UCSD-AML1 (cell line): ENCODE results near the gene NUP93.
"Not testable (repeated sequence)": the region's sequence is repeated elsewhere in the genome, so short reads cannot be mapped to it uniquely, and the experiment has no call there.

Experiments
- DNase-seq: peaks from one replicate; lab custom pipeline; 2025; ENCODE audit not compliant: unreplicated experiment; lab: John Stamatoyannopoulos, UW

Gene NUP93

DNA sequence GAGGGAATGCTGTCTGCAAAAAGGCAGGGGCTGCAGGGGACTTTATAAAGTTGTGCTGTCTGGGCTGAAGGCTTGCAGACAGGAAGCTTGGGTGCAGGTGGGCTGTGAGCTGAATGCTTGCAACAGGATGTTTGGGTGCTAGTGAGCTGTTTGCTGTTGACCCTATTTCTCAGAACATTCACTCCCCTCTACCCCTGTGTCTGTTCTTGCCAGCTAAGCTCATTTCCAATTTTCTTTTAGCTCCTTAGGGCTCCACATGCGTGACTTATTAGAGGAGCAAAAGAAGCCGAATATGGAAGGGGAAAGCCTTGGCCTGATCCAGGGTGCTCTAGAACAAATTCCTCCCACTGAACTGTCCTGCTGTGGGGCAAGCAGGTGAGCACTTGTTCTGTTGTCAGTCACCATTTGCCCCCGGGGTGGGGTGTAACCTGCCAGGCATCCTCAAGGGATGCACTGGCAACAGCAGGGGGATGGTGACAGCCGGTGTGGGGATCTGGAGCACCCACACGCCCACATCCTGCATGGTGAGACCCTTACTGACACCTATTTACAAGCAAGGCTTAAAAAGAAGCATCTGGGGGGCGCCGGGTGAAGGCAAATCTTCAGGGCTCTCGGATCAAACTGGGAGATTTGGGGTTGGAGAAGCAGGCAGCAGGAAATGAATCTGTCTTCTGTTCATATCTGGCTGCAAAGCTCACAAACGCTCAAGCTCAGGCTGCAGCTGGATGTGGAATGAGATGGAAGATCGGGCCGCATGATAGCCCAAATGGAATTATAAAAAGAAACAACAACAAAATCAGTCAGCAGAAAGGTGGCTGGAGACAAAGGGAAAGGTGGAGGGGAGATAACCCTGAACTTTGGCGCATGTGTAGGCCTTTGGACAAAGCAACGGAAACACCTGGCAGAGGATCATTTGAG is 21.1 kb upstream of the NUP93 start:
- DNase-seq, result no peak

DNA sequence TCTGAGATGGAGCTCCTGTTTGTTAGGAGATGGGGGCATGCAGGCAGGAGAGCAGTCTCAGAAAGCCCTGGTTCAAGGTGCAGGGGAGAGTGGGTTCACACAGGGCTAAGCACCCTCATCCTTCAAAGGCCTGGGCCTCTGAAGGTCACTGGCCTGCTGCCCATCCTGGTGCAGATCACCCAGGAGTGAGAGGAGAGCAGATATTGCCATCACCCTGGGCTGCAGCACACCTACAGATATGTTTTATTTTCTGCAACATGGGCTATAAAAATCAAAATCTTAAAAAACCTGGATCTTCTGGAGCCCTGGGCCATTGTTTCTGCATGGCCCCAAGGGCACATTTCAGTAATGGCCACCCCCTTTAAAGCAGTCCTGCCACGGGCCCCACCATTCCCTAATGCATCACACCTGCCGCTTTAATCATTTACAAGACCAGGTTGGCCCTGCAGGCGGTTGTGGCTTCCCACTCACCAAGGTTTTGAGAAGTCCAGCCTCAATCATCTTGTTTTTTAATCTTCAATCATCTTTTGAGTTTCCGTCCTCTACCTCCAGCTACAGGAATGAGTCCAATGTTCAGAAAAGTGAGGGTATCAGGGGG is 20.4 kb upstream of the NUP93 start:
- DNase-seq, result no peak

DNA sequence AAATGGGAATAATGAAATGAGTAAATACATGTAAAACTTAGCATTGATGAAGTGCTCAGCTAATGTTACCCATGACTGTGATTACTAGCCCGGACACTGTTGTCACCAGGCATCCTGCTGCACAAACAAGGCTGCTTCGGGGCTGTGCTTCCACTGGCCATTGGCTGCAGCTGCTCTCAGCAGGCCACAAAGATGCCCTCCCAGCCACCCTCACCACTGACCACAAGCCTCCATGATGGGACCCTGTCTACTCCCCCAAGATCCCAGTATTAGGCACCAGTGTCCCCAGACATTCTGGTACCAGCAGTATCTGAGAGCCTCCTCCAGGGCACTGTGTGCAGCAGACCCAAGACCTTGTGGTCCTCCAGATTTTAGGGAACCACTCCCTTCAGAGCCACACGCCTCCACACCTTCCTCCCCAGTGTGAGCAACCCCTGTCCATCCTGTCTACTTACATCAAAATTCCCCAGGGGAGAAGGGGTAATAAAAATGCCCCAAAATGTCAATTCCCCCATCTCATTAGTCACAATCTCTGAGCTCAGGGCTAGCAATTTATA is 19.7 kb upstream of the NUP93 start:
- no peak for DNase-seq

DNA sequence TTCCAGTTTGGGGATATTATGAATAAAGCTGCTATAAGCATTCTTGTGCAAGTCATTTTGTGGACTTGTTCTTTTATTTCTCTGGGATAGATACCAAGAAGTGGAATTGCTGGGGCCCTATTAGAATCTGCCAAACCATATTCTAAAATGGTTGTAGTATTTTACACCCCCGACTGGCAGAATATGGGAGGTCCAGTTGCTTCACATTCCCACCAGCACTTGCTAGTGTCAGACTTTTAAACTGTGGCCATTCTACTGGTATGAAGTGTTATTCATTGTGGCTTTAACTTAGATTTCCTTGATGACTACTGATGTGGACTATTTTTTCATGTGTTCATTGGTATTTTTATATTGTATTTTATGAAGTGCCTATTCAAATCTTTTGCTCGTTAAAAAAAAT is 18.1 kb upstream of the NUP93 start:
- no peak for DNase-seq

DNA sequence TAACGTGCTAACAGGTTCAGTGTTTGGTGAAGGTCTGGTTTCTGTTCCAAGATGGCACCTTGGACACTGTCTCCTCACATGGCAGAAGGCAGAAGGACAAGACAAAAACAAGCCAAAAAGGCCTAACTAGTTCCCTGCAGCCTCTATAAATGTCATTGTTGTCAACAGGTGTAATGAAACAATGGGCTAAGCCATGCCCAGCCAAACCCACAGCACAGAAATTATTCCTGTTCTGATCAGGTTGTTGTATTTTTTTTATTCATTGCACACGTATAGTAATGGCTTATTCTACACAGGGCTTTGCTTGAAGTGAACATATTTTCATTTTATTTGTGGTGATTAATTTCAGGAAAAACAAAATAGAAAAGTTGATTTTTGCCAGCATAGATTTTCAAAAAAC is 16.1 kb upstream of the NUP93 start:
- no peak for DNase-seq

DNA sequence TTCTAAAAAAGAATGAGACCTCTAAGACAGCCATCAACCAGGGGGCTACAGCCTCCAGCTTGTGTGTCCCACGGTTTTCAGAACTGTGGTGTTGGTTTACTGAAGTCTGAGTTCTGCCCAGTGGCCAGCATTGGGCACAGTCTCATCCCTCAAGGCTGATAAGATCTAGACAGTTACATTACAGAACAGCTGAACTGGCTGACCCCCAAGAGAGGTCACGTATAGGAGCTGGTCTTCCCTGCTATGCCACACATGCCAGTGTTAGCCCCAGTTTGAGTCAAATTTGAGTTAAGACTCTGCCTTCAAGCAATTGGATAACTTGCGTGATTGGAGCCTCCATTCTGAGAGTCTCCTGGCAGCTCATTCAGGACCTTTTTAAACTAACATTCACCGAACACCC is 14.8 kb upstream of the NUP93 start:
- no peak for DNase-seq

DNA sequence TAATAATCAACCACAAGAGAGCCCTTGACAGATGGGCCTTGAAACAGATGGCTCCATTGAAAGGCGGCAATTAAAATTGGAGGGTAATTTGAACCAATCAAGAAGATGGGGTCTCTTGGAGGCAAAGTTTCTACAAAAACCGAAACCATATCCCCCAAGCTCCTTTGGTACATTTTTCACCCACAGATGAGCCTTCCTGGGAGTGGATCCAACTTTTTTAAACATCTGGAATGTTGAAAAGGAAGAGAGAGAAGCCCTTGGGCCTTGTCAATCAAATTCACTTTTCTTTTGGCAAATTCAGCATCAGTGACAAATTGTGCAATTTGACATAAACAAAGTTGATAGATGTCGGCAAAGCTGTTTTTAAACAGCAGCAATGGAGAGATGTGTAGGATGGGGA is 13.2 kb upstream of the NUP93 start:
- no peak for DNase-seq

DNA sequence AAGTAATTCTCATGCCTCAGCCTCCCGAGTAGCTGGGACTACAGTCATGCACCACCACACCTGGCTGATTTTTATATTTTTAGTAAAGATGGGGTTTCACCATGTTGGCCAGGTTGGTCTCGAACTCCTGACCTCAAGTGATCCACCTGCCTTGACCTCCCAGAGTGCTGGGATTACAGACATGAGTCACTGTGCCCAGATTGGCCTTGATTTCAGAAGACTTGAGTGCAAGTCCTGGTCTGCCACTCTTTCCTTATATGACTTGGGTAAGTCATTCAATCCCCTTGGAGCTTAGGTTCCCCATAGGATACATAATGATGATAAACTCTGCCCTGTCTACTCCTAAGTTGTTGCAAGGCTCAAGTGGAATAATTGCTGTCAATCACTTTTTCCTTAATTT is 12.4 kb upstream of the NUP93 start:
- DNase-seq, result not testable (repeated sequence)

DNA sequence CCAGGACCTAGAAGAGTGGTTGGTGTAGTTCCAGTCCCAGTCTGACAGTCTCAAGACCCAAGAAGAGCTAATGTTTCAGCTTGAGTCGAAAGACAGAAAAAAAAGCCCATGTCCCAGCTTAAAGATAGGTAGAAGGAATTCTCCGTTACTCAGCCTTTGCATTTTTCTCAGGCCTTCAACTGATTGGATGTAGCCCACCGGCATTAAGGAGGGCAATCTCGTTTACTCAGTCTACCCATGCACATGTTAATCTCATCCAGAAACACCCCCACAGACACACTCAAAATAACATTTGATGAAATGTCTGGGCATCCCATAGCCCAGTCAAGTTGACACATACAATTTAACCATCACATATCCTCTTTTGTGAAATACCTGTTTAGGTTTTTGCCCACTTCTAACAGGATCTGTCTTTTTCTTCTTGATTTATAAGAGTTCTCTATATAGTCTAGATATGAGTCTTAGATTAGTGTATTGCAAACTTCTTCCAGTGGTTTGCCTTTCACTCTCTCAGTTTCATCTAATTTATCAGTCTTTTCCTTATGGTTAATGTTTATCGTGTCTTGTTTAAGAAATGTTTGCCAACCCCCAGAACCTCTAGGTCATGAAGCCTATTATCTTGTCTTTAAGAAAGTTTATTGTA is 7.6 kb upstream of the NUP93 start:
- no peak for DNase-seq

DNA sequence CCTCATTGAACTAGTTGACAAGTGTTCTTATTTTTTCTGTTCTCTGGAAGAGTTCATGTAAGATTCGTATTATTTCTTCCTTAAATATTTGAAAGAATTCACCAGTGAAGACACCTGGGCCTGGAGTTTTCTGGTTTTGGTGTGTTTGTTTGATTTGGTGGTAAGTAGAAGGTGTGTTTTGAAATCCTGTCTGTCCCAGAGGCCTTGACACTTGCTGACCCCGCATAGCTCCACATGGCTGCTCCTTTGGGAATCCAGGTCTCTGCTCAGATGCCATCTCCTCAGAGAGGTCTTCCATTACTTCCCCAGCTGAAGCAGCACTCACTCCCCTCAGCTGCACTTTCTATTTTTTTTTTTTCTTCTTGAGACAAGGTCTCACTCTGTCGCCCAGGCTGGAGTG is 5.7 kb upstream of the NUP93 start:
- DNase-seq, result no peak

DNA sequence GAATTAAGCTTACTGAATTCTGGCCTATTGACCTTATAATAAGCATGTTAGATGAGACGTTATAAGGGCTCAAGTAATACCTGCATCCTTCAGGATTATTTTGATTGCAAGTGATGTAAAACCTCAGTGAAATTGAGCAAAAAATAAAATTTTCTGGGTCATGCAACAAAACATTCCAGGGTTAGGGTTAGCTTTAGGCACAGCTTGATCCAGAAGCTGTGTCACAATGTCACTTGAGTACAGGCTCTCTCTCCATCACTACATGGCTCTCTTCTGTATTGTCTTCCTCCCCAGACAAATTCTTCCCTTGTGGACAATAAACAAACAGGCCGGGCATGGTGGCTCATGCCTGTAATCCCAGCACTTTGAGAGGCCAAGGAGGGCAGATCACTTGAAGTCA is 3.6 kb upstream of the NUP93 start:
- no peak for DNase-seq

DNA sequence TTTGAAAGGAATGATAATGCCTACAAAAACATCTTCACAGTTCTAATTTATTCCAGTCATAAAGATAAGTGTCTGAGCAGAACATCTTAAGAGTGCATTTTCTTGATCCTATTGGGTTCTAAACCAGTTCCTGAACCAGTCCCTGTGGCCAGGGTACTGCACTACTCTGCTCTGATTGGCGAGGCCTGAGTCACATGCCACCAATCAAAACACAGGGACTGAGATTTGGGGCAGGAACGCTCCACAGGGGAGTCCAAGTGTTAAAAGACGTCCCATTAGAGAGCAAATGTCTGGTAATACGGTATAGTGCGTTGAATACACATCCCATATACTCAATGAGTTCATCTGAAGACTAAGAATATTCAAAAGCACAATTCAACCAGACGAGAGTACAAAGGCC is 3.0 kb upstream of the NUP93 start:
- DNase-seq, result no peak

DNA sequence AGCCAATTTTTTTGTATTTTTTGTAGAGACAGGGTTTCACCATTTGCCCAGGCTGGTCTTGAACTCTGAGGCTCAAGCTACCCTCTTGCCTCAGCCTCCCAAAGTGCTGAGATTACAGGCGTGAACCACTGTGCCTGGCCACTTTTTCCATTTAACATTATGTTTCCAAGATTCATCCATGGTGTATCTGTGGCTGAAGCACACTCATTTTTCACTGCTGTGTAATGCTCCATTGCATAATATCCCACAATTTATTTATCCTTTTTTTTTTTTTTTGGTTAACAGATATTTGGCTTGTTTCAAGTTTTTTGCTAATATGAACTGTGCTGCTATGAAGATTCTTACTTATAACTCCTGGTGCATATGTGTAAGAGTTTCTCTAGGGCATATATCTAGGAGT is 1.9 kb upstream of the NUP93 start:
- no peak for DNase-seq

DNA sequence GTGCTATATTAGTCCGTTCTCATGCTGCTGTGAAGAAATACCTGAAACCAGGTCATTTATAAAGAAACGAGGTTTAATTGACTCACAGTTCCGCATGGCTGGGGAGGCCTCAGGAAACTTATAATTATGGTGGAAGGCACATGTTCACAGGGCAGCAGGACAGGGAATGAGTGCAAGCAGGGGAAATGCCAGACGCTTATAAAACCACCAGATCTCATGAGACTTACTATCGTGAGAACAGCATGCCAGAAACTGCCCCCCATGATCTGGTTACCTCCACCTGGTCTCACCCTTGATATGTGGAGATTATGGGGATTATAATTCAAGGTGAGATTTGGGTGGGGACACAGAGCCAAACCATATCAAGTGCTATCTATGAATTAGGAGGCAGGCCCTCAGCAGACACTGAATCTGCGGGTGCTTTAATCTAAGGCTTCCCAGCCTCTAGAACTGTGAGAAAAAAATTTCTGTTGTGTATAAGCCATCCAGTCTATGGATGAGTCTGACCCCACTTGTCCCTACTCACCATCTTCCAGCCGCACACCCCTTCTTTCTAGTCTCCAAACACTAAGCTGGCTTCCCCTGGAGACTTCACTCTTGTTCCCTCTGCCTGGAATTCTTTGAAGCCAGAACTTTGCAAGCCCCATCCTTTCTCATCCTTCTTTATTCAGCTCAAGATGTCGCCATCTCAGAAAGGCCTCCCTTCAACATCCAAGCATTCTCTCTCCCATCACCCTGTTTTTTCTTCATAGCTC is 772 bp upstream of the NUP93 start:
- no peak for DNase-seq

DNA sequence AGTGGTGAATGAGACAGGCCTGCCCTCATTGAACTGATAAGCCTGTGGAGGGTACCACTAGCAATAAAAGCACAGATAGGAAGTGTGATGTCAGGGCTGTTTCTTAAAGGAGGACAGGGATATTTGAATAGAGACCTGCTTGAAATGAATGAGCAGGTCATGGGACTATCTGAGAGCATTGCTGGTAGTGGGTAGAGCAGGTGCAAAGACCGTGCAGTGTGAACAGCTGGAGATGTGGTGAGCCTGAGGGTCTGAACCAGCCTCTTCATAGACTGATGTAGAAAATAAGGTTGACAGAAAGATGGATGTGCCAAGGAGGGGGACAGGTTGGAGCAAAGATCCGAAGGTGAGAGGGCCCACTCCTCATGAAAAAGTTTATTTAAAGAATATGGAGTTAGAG is 2.4 kb downstream of the NUP93 start:
- DNase-seq, result no peak

DNA sequence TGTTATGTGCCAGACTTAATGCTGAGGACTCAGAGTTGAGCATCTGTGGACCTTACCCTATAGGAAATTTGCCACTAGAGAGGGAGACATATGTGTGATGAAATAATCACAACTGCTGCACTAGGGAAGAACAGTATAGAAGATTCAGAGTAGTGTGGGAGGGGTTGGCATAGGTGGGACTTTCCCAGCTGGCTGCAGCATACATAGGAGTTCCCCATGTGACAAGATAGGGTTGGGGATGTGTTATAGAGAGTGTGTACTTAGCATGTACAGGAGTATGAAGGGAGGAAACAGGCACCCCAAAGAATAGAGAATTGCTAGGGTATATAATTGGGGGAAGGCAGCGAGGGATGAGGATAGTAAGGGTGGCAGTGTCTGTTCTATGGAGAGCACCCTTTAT is 2.9 kb downstream of the NUP93 start:
- DNase-seq, result no peak

DNA sequence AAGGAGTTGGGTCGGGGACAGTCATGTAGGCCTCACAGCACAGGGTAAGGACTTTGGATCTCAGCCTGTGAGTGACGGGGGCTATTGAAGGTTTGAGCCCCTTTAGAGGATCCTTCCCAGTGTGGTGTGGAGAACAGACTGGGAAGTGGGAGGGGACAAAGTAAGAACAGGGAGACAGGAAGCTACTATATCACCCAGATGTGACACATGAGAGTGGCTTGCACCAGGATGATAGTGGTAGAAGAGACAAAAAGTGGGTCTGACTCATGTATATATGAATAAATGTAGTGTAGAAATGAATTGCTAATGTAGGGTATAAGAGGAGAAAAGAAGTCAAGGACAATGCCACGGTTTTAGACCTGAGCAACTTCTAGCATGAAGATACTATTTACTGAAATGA is 4.5 kb downstream of the NUP93 start:
- DNase-seq, result peak; percentile 21

DNA sequence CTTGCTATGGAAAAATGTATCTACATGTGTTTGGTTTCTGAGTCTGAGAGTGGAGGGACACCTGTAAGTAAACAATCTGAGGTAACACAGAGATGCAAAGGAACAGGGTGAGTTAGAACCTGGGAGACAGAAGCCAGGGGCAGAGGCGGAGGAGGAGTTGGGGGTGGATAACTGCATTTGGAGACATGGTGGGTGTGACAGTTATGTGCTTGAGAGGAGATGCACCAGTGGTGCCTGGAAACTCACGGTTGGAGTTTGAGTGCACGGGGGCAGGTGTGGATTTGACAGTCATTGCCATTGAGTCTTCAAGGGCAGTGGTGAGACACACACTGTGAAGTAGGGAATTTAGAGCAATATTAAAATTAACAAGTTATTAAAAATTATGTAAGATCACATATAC is 6.5 kb downstream of the NUP93 start:
- no peak for DNase-seq

DNA sequence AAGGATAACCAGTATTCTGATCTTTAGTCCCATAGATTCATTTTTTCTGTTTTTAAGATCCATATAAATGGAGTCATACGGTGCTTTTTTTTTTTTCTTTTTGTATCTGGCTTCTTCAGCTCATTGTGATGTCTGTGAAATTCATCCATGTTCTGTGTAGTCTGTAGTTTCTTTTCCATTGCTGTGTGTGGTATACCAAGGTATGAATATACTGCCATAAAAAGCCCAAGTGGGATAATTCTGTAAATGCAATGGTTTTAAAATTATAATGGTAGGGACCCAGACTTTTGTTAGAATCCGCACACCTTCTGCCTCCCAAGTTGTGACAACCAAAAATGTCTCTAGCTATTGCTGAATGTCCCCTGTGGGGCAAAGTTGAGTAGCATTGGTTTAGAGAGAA is 7.6 kb downstream of the NUP93 start:
- DNase-seq, result no peak

DNA sequence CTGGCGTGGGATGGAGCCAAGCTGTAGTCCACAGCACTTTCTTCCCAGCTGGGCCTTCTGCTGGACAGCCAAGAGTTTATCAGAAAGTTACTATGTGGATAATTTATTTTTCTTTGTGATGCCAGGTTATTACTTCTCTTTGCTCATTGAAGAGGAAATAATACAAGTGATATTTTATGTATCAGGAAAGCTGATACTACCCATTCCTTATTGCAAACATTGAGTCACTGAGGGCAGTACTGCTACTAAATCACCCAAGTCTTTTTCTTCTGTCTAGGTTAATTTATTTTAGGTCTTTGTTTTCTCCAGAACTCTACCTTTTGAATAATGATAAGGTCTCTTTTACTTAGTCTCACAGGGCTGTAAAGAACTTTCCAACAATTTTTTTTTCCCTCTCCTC is 8.3 kb downstream of the NUP93 start:
- no peak for DNase-seq

DNA sequence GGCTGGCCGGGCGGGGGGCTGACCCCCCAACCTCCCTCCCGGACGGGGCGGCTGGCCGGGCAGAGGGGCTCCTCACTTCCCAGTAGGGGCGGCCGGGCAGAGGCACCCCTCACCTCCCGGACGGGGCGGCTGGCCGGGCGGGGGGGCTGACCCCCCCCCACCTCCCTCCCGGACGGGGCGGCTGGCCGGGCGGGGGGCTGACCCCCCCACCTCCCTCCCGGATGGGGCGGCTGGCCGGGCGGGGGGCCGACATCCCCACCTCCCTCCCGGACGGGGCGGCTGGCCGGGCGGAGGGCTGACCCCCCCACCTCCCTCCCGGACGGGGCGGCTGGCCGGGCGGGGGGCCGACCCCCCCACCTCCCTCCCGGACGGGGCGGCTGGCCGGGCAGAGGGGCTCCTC is 9.4 kb downstream of the NUP93 start:
- DNase-seq, result not testable (repeated sequence)
